ENCODE measurements around the gene ARHGEF19.
"Not testable (repeated sequence)": the region's sequence is repeated elsewhere in the genome, so short reads cannot be mapped to it uniquely, and the experiment has no call there.

GRCh38 chr1:16163608-16164212, 48.7 kb downstream of the ARHGEF19 start:
- TF ChIP-seq CTCF (IDR thresholded peaks at IDR 0.05; ENCODE audit: insufficient read depth, low read length); POLR2AphosphoS5 (IDR thresholded peaks at IDR 0.05; ENCODE audit: low read depth); SPI1 (IDR thresholded peaks at IDR 0.05; ENCODE audit: borderline replicate concordance, low read depth); GABPA (IDR thresholded peaks at IDR 0.05; ENCODE audit: low read depth); REST (IDR thresholded peaks at IDR 0.05; ENCODE audit: insufficient replicate concordance, low read depth): not testable (repeated sequence)
